GM19351 (cell line): ENCODE measurements around the gene LDHAL6B.
"Not testable (repeated sequence)": the region's sequence is repeated elsewhere in the genome, so short reads cannot be mapped to it uniquely, and the experiment has no call there.

ENCODE experiments used
- ATAC-seq: cut with Tn5 transposase; IDR thresholded peaks from one replicate; pipeline ENCODE4 v1.9.1; 2021; ENCODE audit warnings: mild to moderate bottlenecking, moderate library complexity; ENCODE audit not compliant: unreplicated experiment

LDHAL6B gene

DNA sequence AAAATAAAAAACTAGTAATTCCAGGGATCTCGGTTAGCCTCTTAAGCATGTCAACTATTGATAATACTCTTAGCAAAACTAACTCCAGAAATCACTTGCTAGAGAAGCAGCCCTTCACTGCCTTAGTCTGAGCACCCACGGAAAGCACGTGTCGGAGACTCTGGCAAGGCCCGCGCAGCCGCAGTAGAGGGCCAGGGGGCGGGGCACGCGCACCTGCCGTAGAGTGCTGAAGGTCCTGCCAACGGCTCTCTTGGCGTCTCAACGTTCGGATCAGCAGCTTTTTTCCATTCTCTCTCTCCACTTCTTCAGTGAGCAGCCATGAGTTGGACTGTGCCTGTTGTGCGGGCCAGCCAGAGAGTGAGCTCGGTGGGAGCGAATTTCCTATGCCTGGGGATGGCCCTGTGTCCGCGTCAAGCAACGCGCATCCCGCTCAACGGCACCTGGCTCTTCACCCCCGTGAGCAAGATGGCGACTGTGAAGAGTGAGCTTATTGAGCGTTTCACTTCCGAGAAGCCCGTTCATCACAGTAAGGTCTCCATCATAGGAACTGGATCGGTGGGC, at the start of gene LDHAL6B:
LDHAL6B (plus strand) TSS at position 221 of the 561 bp plus-strand sequence; CDS start at position 319, 98 bp downstream.
- ATAC-seq, result no peak

GRCh38 chr15:59157396-59157795, 49.2 kb upstream of the LDHAL6B start:
- no peak for ATAC-seq

GRCh38 chr15:59157840-59158700, 48.6 kb upstream of the LDHAL6B start:
- ATAC-seq, result no peak

- ATAC-seq, result no peak
Measured at GRCh38 chr15:59158701-59159034, 48.0 kb upstream of the LDHAL6B start.

GRCh38 chr15:59159210-59159609, 47.4 kb upstream of the LDHAL6B start:
- ATAC-seq, result no peak

DNA sequence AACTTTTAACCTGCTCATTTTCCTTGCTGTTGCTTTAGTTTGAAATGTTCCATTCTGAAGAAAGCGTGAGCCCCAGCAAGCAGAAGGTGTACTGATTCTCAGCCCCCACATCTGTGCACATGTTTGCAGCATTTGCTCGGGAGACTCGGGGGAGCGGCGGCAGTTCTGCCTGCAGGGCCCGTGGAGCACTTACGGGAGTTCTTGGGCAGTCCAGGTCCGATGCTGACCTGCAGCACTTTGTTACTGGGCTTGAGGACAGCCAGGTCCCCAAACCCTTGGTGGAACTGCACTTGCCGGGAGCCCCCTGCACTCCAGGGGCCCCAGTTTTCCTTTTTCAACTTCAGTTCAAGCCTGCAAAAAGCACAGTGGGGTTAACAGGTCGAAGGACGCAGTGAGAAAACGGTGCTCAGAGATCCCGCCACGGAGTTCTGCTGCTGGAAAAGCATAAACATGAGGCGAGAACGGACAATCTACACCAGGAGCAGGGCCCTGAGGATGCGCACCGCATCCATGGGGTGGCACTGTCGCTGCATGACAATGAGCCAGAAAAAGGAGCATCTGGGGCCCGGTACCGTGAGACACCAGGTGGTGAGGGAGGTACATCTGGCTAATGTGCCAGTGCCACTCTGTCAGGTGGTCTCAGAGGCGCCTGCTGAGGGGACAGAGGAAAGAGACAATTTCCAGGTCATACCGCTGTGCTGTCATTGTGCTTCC, 45.6 kb upstream of the LDHAL6B start:
- no peak for ATAC-seq

DNA sequence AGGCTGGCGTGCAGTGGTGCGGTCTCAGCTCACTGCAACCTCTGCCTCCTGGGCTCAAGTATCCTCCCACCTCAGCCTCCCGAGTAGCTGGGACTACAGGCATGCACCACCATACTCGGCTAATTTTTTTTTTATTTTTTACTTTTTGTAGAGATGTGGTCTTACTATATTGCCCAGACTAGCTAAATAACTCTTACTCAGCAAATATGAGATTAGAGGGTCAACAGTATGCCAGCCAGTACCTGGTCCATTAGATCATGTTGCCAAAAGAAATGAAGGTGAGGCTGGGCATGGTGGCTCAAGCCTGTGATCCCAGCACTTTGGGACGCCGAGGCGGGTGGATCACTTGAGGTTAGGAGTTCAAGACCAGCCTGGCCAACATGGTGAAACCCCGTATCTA, 44.6 kb upstream of the LDHAL6B start:
- ATAC-seq, result not testable (repeated sequence)

GRCh38 chr15:59165726-59166125, 40.9 kb upstream of the LDHAL6B start:
- ATAC-seq, result no peak

- ATAC-seq, result no peak
Measured at GRCh38 chr15:59166166-59166565, 40.5 kb upstream of the LDHAL6B start.

DNA sequence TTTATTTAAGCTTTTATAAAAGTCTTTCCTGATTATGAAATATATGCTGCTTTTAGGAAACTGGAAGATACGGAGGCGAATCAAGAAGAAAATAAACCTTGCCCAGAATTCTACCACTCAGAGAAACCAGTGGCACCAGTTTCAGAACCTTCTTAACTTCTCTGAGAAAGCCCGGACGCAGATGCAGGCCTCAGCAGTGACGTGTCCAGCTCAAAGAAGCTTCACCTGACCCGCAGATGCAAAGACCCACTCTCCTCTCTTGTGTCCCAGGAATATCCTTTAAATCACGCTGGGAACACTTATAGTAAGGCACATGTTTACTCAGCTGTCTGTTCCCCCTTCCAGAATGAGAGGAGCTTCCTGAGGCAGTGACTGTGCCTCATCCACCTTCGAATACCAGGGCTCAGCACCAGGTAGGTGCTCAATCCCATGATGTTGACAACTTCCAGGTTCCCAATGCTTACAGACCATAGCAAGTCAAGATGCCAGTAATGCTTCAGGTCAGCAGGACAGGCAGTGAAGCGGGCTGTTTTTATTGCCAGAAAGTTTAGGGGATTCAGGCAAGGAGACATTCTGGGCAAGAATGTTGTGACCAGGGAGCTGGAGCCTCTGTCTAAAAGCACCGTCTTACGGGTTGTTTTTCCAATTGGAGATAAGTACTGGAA, 39.9 kb upstream of the LDHAL6B start:
- ATAC-seq, result no peak

DNA sequence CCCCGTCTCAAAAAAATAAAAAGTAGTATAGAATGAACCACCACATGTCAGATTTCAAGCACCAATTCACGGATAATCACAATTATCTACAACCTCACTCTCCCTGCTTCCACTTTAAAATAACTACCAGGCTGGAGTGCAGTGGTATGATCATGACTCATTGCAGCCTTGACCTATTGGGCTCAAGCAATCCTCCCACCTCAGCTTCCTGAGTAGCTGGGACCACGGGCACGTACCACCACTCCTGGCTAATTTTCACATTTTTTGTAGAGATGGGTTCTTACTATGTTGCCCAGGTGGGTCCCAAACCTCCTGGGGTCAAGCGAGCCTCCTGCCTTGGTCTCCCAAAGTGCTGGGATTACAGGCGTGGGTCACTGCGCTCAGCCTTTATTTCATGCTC, 38.1 kb upstream of the LDHAL6B start:
- no peak for ATAC-seq

- ATAC-seq, result no peak
Measured at GRCh38 chr15:59169251-59169708, 37.4 kb upstream of the LDHAL6B start.

- no peak for ATAC-seq
Measured at GRCh38 chr15:59170295-59171066, 36.2 kb upstream of the LDHAL6B start.

DNA sequence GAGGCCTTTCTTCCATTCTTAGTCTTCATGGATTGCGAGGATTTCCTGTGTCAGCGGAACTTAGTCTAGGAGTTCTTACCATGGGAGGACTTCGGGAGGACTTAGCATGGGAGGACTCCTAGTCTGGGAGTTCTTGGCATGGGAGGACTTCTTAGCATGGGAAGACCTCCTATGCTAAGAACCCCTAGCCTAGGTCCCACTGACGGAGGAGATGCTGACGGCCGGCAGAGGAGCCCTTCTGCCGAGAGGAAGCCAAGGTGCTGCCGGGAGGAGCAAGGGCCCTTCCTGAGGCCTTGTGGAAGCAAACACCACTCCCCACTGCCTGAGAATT, 35.6 kb upstream of the LDHAL6B start:
- ATAC-seq, result no peak

GRCh38 chr15:59172289-59172901, 34.2 kb upstream of the LDHAL6B start:
- ATAC-seq, result no peak

- ATAC-seq, result no peak
Measured at GRCh38 chr15:59173194-59173593, 33.4 kb upstream of the LDHAL6B start.

- ATAC-seq, result no peak
Measured at GRCh38 chr15:59174151-59174834, 32.4 kb upstream of the LDHAL6B start.

GRCh38 chr15:59174835-59175831, 31.5 kb upstream of the LDHAL6B start:
- ATAC-seq, result peak; percentile 75
